ENCODE results near the gene SAMD8.
A peak's percentile ranks its signal among the peaks of the same experiment; 100 is the strongest.

- TF ChIP-seq EZH2 (IDR thresholded peaks at IDR 0.05; ENCODE audit: borderline replicate concordance) (no peak), CTCF (IDR thresholded peaks at IDR 0.05; ENCODE audit: poor library complexity) (peak; percentile 80), EZH2phosphoT487 (IDR thresholded peaks at IDR 0.05; ENCODE audit: low read depth, severe bottlenecking, unreplicated experiment) (no peak)
These were observed 76.5 kb downstream of the SAMD8 start for GRCh38 chr10:75187961-75188426.
